HG03460 (cell line): ENCODE data around the gene CDK5RAP1.

ENCODE experiments used
- ATAC-seq: cut with Tn5 transposase; IDR thresholded peaks from one replicate; pipeline ENCODE4 v1.9.1; 2021; ENCODE audit not compliant: unreplicated experiment

Gene CDK5RAP1

DNA sequence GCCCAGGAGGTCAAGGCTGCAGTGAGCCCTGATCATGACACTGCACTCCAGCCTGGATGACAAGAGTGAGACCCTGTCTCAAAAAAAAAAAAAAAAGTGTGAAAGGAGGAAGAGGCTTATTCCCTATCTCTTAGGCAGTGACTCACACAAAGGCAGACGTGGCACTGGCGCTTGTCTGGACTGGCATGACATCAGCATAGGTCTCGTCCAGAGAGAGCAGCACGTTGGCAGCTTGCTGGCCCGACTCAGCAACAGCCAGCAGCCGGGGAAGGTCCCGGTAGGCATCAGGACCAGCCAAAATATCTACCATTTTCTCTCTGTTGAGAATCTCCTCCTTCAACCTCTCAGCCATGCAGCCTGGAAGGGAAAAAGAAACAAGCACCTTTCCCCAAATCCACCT, 14.1 kb downstream of the CDK5RAP1 start:
- no peak for ATAC-seq

- ATAC-seq: no peak
Observed at GRCh38 chr20:33386673-33387072, 14.6 kb downstream of the CDK5RAP1 start.

DNA sequence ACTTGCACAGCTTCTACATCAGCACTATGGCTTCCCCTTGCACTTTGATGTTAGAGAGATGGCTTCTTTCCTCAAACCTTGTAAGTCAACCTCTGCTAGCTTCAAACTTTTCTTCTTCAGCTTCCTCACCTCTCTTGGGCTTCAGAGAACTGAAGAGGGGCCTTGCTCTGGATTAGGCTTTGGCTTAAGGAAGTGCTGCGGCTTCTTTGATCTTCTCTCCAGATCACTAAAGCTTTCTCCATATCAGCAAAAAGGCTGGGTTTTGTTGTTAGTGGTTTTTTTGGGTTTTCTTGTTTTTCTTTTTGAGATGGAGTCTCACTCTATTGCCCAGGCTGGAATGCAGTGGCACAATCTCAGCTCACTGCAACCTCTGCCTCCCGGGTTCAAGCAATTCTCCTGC, 24.0 kb downstream of the CDK5RAP1 start:
- no peak for ATAC-seq

GRCh38 chr20:33373735-33374605, 27.3 kb downstream of the CDK5RAP1 start:
- ATAC-seq: no peak

GRCh38 chr20:33372993-33373441, 28.3 kb downstream of the CDK5RAP1 start:
- ATAC-seq: no peak

GRCh38 chr20:33370291-33370690, 31.0 kb downstream of the CDK5RAP1 start:
- ATAC-seq: no peak

DNA sequence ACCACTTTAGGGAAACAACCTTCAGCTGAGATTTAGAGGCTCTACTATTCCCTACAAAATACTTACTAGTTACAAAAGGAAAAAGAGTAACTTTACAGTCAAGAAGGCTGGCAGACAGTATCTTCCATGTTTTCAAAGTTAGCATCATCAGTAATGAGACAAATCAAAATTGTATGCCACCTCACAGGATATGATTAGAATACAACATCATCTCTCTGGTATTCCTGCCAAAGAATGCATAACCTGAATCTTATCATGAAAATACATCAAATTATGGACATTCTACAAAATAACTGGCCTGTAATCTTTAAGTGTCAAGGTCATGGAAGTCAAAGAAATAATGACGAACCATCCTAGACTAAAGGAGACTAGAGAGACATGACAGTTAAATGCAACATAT, 38.4 kb downstream of the CDK5RAP1 start:
- ATAC-seq: no peak

- ATAC-seq: no peak
Observed at GRCh38 chr20:33359399-33360261, 41.7 kb downstream of the CDK5RAP1 start.

GRCh38 chr20:33353013-33353402, 48.3 kb downstream of the CDK5RAP1 start:
- no peak for ATAC-seq

DNA sequence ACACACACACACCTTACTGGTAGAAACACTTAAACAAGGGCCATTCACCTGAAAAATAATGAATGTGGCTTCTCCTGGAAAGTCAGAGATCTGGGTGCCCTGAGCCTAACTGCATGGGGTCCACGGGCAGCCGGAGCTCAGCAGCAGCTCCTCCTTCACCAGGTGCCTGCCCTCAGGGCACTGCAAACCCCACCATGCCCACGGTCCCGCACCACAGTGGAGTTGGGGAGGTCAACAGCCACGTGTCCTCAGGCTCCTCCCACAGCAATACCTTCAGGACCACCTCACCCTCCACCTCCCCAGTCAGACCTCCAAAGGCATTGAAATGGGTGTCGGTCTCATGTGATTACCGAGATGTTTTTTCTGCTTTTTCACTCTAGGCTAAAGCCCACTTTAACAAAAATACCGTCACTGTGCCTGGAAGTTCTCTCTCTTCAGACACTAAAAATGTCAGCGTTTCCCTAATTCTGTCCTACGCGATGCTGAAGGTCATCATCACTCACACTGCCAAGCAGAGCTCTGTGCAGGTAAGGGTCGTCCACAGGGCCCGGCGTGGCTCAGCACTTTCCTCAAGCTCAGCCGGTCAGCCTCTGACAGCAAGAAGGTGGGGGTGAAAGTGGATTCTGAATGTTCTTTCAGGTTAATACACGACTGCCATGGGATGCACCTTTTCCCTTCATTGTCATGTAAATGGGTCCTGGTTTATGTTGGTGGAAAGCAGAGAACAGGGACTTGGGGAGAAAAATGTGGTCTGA, 48.9 kb downstream of the CDK5RAP1 start:
- no peak for ATAC-seq

DNA sequence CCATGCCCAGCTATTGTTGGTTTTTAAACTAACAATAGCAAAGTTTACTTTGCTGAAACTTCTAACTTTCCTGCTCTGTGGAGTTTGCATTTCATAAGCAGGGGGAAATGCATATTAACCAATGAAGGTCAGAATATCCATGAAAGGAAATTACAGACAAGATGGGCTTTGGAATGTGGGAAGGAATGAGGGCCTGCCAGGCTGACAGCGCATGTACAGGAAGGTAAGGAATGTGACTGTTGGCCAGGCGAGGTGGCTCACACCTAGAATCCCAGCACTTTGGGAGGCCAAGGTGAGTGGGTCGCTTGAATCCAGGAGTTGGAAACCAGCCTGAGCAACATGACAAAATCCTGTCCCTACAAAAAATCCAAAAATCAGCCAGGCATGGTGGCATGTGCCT, 49.6 kb downstream of the CDK5RAP1 start:
- no peak for ATAC-seq

DNA sequence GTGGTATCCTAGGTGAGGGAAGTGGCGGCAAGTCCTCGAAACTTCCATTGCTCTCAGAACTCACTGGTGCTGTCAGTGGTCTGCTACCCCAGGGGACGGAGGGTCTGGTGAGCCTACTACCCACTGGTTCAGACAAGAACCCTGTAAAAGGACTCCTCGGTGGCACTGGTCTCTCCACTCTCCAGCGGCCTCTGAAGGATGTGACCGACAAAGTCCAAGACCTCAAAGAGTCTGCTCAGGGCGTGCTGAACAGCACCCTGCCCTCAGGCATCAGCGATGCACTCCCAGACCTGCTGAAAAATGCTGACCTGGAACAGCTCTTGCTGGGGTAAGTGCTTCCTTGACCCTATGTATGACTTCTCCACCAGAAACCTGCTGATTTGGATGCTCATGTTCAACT, 51.8 kb downstream of the CDK5RAP1 start:
- no peak for ATAC-seq

- ATAC-seq: no peak
Observed at GRCh38 chr20:33348136-33348937, 53.0 kb downstream of the CDK5RAP1 start.

DNA sequence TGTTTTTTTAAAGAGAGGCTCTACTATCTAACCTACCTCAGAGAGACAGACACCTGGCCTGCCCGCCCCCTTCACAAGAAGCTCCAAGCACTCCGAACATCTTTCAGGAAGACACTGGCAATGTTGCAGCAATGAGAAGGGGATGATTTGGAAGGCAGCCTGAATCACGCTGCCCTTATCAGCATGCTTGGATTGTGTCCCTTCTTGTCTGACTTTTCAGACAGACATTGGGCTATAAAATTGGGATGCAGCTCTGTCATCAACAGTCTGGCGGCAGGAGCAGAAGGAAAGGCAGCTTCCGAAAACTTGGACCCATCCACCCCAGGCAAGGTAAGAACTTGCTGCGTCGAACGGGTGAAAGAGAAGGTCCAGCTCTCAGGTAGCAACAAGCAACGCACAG, 56.0 kb downstream of the CDK5RAP1 start:
- ATAC-seq: no peak

- no peak for ATAC-seq
Observed at GRCh38 chr20:33343521-33343920, 57.8 kb downstream of the CDK5RAP1 start.

GRCh38 chr20:33339515-33340058, 61.7 kb downstream of the CDK5RAP1 start:
- ATAC-seq: no peak

DNA sequence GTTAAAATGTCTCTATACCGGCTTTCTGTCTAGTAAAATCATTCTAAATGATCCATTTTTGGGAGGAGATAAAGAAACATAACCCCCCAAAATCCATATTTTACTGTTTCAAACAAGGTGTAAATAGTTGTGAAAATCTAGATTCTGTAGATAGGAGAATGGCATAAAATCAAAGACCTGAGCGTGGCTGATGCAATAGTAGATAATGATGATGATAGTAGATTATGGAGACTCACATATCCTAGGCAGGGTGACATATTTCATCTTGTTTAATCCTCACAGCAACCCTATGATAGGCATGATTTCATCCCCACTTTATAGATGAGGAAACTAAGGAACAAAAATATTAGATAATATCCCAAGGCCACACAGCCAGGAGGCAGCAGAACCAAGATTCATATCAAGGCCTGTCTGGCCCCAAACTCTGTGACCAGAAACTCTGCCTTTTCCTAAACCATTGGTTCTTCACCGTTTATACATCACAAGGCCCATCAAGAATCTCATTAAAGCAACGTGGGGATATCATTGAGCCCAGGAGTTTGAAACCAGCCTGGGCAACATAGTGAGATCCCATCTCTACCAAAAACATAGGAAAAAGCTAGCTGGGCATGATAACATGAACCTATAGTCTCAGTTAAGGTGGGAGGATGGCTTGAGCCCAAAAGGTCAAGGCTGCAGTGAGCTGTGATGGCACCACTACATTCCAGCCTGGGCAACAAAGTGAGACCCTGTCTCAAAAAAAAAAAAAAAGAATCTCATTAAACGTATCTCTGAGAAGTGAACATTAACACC, 62.7 kb downstream of the CDK5RAP1 start:
- no peak for ATAC-seq

- ATAC-seq: no peak
Observed at GRCh38 chr20:33337531-33338165, 63.7 kb downstream of the CDK5RAP1 start.

DNA sequence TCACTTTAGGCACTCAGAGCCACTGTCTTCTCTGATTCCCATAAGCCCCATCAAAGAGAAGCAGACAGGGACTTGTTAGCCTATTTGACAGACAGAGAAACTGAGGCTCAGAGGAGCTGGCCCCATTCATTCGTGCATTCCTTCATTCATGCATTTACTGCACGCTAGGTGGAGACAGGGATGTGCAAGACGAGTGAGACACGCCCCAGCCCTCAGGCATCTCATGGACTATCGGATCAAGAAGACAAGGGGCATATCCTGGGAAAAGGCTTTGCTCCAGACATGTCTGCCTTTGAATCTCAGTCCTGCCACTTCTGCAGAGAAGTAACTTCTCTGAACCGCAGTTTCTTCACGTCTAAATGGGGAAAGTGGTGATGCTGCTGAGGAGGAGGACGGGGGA, 64.2 kb downstream of the CDK5RAP1 start:
- no peak for ATAC-seq
